VCaP (cell line): Measurements from ENCODE around the gene ANKRD52.
A peak's percentile ranks its signal among the peaks of the same experiment; 100 is the strongest.

Experiments used
- H3K27ac ChIP-seq: fragments of 450-650 bp; 2 replicates; pipeline ENCODE4 v1.5.1; 2017
- TF ChIP-seq, protein P1 (sequence below): fragments of 450-650 bp; conservative IDR thresholded peaks from 2 replicates; pipeline ENCODE4 v1.5.1; 2017; ENCODE audit warnings: mild to moderate bottlenecking, moderate library complexity

Gene ANKRD52

DNA sequence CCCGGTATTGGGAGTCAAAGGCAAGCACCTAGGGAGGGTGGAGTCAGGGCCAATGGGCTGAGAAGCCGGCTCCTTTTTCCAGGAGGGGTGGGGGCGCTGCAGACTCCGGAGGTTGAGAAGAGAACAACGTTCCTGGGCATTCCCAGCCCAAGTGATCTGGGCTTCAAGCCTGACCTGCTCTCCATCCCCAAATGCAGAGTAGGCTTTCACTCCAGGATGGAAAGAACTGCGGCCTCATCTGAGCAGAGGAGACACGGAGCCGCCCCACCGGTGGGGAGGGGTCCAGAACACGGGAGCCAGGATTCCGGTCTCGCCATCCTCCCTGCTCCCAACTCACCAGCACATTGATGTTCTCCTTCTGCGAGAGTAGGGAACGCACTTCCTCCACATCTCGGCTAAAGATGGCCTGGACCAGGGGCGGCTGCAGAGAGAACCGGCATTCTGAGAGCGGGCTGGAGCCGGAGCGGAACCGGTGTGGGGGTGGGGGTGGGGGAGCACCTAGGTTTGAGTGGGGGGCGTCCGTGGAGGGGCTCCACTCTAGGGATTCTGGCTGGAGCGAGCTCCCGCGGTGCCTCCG lies 605 bp downstream of the ANKRD52 start:
- TF ChIP-seq, protein P1, sequence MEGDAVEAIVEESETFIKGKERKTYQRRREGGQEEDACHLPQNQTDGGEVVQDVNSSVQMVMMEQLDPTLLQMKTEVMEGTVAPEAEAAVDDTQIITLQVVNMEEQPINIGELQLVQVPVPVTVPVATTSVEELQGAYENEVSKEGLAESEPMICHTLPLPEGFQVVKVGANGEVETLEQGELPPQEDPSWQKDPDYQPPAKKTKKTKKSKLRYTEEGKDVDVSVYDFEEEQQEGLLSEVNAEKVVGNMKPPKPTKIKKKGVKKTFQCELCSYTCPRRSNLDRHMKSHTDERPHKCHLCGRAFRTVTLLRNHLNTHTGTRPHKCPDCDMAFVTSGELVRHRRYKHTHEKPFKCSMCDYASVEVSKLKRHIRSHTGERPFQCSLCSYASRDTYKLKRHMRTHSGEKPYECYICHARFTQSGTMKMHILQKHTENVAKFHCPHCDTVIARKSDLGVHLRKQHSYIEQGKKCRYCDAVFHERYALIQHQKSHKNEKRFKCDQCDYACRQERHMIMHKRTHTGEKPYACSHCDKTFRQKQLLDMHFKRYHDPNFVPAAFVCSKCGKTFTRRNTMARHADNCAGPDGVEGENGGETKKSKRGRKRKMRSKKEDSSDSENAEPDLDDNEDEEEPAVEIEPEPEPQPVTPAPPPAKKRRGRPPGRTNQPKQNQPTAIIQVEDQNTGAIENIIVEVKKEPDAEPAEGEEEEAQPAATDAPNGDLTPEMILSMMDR, result no peak

GRCh38 chr12:56257071-56257470 lies 1.1 kb downstream of the ANKRD52 start:
- TF ChIP-seq, protein P1, result no peak
- peak overlapping the region; percentile 87 for H3K27ac ChIP-seq

More for the DNA sequence above, 605 bp downstream of the ANKRD52 start:
- peak overlapping the region; percentile 87 for H3K27ac ChIP-seq

DNA sequence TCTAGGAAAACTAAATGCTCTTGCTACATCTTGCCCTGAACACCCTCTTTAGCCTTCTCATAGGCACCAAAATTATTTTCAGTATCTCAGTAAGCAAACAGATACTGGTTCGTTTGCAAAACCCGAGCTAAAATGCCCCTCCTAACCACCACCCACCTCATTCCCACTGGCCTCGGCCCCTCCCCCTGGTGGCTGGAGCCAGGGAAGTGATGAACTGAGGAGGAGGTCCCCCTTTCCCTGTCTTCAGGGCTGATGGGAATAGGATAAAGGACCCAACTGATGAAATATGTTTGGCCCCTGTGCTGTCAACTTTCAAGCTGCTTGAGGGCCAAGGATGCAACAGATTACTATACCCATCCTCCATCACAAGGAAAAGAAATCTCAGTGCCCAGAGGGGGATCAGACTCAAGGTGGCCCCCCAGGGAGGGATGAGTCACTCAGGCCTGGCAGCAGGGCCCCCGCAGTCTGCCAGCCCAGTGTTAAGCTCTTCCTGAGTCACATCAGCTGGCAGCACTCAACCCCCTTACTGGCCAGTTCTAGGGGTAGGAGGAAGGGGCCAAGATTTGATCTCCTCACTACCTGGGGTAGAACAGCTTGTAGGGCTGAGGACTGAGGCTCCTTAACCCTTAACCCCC lies 1.7 kb downstream of the ANKRD52 start:
- H3K27ac ChIP-seq, result peak overlapping the region; percentile 87
- TF ChIP-seq, protein P1, result no peak

GRCh38 chr12:56255671-56256070 lies 2.5 kb downstream of the ANKRD52 start:
- TF ChIP-seq, protein P1, result no peak
- H3K27ac ChIP-seq, result peak overlapping the region; percentile 87; the same call in 1 of the 2 replicates

GRCh38 chr12:56253091-56253490 lies 5.1 kb downstream of the ANKRD52 start:
- H3K27ac ChIP-seq, result no peak overlapping the region
- TF ChIP-seq, protein P1, result no peak

DNA sequence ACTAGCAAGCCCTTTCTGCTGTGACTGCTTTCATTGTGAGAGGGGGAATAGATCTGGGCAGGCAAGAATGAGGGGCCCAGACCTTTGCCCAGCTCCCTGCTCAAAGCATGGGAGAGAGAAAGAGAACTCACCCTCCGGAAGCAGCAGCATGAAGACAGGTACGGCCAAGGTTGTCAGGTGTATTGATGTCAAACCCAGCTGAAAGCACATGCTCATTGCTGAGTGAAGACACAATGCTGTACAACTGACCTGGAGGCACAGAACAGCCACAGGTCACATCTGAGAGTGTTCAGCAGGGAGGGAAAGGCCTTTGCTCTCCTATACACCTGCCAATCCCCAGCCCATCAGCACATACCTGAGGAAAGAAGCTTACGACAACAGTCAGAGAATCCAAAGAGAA lies 5.5 kb downstream of the ANKRD52 start:
- no peak overlapping the region for H3K27ac ChIP-seq
- TF ChIP-seq, protein P1, result no peak

DNA sequence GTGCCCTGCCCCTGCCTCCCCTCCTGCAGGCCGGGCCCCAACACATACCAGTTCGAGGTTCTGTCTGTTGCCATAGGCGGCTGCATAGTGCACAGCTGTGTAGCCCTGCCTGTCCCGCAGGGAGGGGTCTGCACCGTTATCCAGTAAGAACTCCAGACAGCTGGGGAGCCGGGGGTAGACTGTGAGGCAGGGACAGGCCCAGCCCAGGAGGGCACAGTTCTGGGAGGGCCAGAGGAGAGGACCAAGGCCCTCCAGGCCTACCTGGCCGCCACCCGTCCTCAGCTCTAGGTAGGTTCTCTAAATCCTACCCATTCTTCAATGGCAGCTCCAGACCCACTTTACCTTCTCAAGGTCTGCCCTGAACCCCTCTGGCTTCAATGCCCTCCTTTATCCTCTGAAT lies 9.5 kb downstream of the ANKRD52 start:
- TF ChIP-seq, protein P1, result no peak
- no peak overlapping the region for H3K27ac ChIP-seq
